ENCODE data around the gene SPON1.
"Not testable (repeated sequence)": the region's sequence is repeated elsewhere in the genome, so short reads cannot be mapped to it uniquely, and the experiment has no call there.

SPON1 gene

GRCh38 chr11:13962562-13963168 is at the start of gene SPON1:
Gene SPON1 (plus strand): TSS chr11:13962723. CDS start chr11:13962905, 182 bp downstream.
- DNase-seq (peak; percentile 45 to 51), ATAC-seq (peak; percentile 78)
- H3K4me1 Mint-ChIP-seq: peaks cover 12% of the 10 kb centered on the region
- peak within 1 kb of the TSS; percentile 69 to 81 for H3K4me3 Mint-ChIP-seq
- H3K27ac Mint-ChIP-seq: no peak within 1 kb of the TSS
- no peaks in the 10 kb centered on the region for H3K9me3 Mint-ChIP-seq
- peaks cover 83% of the 10 kb centered on the region for H3K27me3 Mint-ChIP-seq

GRCh38 chr11:13917264-13917663 is 45.3 kb upstream of the SPON1 start:
- Mint-ChIP-seq H3K4me1 (no peaks in the 10 kb centered on the region), H3K27ac (no peak overlapping the region), H3K27me3 (no peaks in the 10 kb centered on the region), H3K9me3 (peaks cover 4 to 8% of the 10 kb centered on the region in 2 donors), H3K4me3 (no peak overlapping the region)
- ATAC-seq: no peak
- DNase-seq: no peak

DNA sequence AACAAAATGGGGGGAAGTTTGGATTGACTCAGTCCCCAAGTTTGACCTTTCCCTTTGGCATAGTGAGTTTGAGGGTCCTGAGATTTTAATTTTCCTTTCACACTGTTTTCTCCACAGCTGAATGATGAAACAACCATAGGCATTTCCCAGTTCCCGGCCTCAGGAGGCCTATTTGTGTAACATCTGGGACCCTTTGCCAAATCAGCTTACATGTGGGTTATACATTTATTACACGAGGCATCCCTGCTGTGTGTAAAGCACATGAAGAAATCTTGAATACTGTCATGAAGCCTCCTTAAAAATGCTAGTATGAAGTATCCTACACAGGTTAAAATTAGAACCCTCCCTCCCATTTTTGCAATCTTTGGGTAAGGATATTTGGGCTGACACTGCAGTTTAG is 44.6 kb upstream of the SPON1 start:
- no peak overlapping the region for H3K27ac Mint-ChIP-seq
- no peak overlapping the region for H3K4me3 Mint-ChIP-seq
- DNase-seq (no peak), ATAC-seq (no peak)
- peaks cover 6% of the 10 kb centered on the region for H3K4me1 Mint-ChIP-seq
- H3K27me3 Mint-ChIP-seq: no peaks in the 10 kb centered on the region
- H3K9me3 Mint-ChIP-seq: peaks cover 4 to 8% of the 10 kb centered on the region in 2 donors

DNA sequence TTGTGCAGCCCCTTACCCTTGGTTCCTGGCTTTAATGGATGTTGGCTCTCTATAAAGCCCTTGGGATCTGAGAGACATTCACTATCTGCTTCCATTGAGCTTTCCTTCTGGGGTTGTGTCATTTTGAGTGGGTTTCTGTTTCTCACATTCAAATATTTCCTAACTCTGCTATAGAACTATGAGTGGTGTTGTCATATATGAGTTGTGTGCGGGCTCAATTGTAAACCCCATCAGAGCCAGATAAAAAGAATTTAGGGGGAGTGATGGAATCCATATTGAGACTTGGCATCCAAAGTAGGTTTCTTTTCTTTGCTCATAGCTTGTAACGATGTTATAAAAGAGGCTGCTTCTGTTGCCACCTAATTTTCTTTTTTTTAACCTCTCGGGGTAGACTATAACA is 41.8 kb upstream of the SPON1 start:
- no peak overlapping the region for H3K4me3 Mint-ChIP-seq
- no peak for DNase-seq
- no peak overlapping the region for H3K27ac Mint-ChIP-seq
- peaks cover 26% of the 10 kb centered on the region for H3K4me1 Mint-ChIP-seq
- no peaks in the 10 kb centered on the region for H3K27me3 Mint-ChIP-seq
- no peak for ATAC-seq
- H3K9me3 Mint-ChIP-seq: peaks cover 1 to 8% of the 10 kb centered on the region in 2 donors

GRCh38 chr11:13921545-13921944 is 41.0 kb upstream of the SPON1 start:
- Mint-ChIP-seq H3K4me3 (no peak overlapping the region), H3K9me3 (peaks cover 0 to 2% of the 10 kb centered on the region in 2 donors), H3K27ac (peak overlapping the region; percentile 23 to 49), H3K4me1 (peaks cover 26% of the 10 kb centered on the region), H3K27me3 (no peaks in the 10 kb centered on the region)
- DNase-seq: no peak
- ATAC-seq: no peak

- Mint-ChIP-seq H3K4me1 (peaks cover 26% of the 10 kb centered on the region), H3K4me3 (no peak overlapping the region), H3K27me3 (no peaks in the 10 kb centered on the region), H3K27ac (no peak overlapping the region), H3K9me3 (no peaks in the 10 kb centered on the region)
- ATAC-seq: no peak
- no peak for DNase-seq
Observed at GRCh38 chr11:13923182-13923581, 39.3 kb upstream of the SPON1 start.

GRCh38 chr11:13923716-13924650 is 38.5 kb upstream of the SPON1 start:
- no peaks in the 10 kb centered on the region for H3K9me3 Mint-ChIP-seq
- peak overlapping the region; percentile 33 to 51 for H3K4me3 Mint-ChIP-seq
- ATAC-seq: peak; percentile 84
- H3K27ac Mint-ChIP-seq: peak overlapping the region; percentile 72 to 92
- no peak for DNase-seq
- no peaks in the 10 kb centered on the region for H3K27me3 Mint-ChIP-seq
- peaks cover 29% of the 10 kb centered on the region for H3K4me1 Mint-ChIP-seq

GRCh38 chr11:13924801-13925327 is 37.7 kb upstream of the SPON1 start:
- peak overlapping the region; percentile 16 to 70 for H3K27ac Mint-ChIP-seq
- ATAC-seq (no peak), DNase-seq (no peak)
- H3K4me3 Mint-ChIP-seq: no peak overlapping the region
- H3K27me3 Mint-ChIP-seq: no peaks in the 10 kb centered on the region
- peaks cover 34% of the 10 kb centered on the region for H3K4me1 Mint-ChIP-seq
- H3K9me3 Mint-ChIP-seq: no peaks in the 10 kb centered on the region

- H3K4me3 Mint-ChIP-seq, ATAC-seq, DNase-seq, H3K9me3 Mint-ChIP-seq, H3K27ac Mint-ChIP-seq, H3K27me3 Mint-ChIP-seq: not testable (repeated sequence)
- H3K4me1 Mint-ChIP-seq: peaks cover 34% of the 10 kb centered on the region
Observed at GRCh38 chr11:13926366-13926765, 36.2 kb upstream of the SPON1 start.

GRCh38 chr11:13926981-13927380 is 35.5 kb upstream of the SPON1 start:
- no peaks in the 10 kb centered on the region for H3K9me3 Mint-ChIP-seq
- H3K4me3 Mint-ChIP-seq: no peak overlapping the region
- H3K27me3 Mint-ChIP-seq: no peaks in the 10 kb centered on the region
- no peak overlapping the region for H3K27ac Mint-ChIP-seq
- H3K4me1 Mint-ChIP-seq: peaks cover 34% of the 10 kb centered on the region
- no peak for DNase-seq
- ATAC-seq: no peak

DNA sequence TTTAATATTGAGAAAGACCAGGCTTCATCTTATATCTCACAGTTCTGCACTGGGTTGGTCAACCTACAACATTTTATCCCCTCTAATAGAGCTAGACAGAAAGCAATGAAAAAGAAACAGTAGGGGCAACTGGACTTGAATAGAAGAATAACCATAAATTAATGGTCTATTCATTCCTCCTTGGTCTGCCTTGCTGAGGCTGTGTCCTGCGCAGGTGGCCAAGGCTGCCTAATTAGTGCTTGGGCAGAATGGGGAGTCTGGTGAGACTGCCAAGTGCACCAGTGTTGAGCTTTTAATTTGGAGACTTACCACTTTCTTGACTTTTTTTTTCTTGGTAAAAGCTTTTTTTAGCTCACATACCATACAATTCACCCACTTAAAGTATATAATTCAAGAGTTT is 35.0 kb upstream of the SPON1 start:
- no peaks in the 10 kb centered on the region for H3K27me3 Mint-ChIP-seq
- no peak for DNase-seq
- no peaks in the 10 kb centered on the region for H3K9me3 Mint-ChIP-seq
- no peak for ATAC-seq
- no peak overlapping the region for H3K4me3 Mint-ChIP-seq
- H3K27ac Mint-ChIP-seq: no peak overlapping the region
- H3K4me1 Mint-ChIP-seq: peaks cover 33% of the 10 kb centered on the region

GRCh38 chr11:13928566-13929251 is 33.8 kb upstream of the SPON1 start:
- ATAC-seq (peak; percentile 65), DNase-seq (no peak)
- Mint-ChIP-seq H3K4me1 (peaks cover 20% of the 10 kb centered on the region), H3K27ac (no peak overlapping the region), H3K4me3 (no peak overlapping the region), H3K9me3 (no peaks in the 10 kb centered on the region), H3K27me3 (no peaks in the 10 kb centered on the region)

- no peak overlapping the region for H3K27ac Mint-ChIP-seq
Observed at GRCh38 chr11:13929395-13929891, 33.1 kb upstream of the SPON1 start.

GRCh38 chr11:13931356-13931755 is 31.2 kb upstream of the SPON1 start:
- Mint-ChIP-seq H3K27ac (no peak overlapping the region), H3K9me3 (peaks cover 0 to 1% of the 10 kb centered on the region in 2 donors), H3K4me1 (peaks cover 8% of the 10 kb centered on the region), H3K27me3 (no peaks in the 10 kb centered on the region), H3K4me3 (no peak overlapping the region)
- DNase-seq (no peak), ATAC-seq (no peak)

More at GRCh38 chr11:13929395-13929891, 33.1 kb upstream of the SPON1 start:
- ATAC-seq (no peak), DNase-seq (no peak)
- Mint-ChIP-seq H3K27me3 (no peaks in the 10 kb centered on the region), H3K9me3 (no peaks in the 10 kb centered on the region), H3K4me3 (no peak overlapping the region), H3K4me1 (peaks cover 14% of the 10 kb centered on the region)

DNA sequence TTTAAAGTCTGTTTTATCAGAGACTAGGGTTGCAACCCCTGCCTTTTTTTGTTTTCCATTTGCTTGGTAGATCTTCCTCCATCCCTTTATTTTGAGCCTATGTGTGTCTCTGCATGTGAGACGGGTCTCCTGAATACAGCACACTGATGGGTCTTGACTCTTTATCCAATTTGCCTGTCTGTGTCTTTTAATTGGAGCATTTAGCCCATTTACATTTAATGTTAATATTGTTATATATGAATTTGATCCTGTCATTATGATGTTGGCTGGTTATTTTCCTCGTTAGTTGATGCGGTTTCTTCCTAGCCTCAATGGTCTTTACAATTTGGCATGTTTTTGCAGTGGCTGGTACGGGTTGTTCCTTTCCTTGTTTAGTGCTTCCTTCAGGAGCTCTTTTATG is 25.4 kb upstream of the SPON1 start:
- peaks cover 25% of the 10 kb centered on the region for H3K4me1 Mint-ChIP-seq
- not testable (repeated sequence) for H3K9me3 Mint-ChIP-seq, ATAC-seq, H3K27ac Mint-ChIP-seq, DNase-seq, H3K27me3 Mint-ChIP-seq, H3K4me3 Mint-ChIP-seq
